Measurements from ENCODE around the gene TMEM259. TPM values are rescaled to one million over a fixed set of nuclear protein-coding genes. Genes with fewer than 3 reads are reported as not detected.

The TMEM259 gene
- total and polyA plus RNA-seq, 8 donors = 65.9 to 448 (median 90.0) TPM

- Histone ChIP-seq H3K4me3 (peak overlapping the region in 1 of 4 donors; percentile 30), H3K27me3 (peaks cover 0 to 13% (median 2%) of the 10 kb centered on the region in 4 donors), H3K36me3 (no peaks in the 10 kb centered on the region), H3K4me1 (no peaks in the 10 kb centered on the region), H3K9me3 (no peaks in the 10 kb centered on the region), H3K27ac (no peak overlapping the region)
- DNase-seq (peak in 1 of 6 donors; percentile 75), FAIRE-seq (no peak), ATAC-seq (no peak)
- TF ChIP-seq CTCF (IDR thresholded peaks at IDR 0.05) = no peak
- intact Hi-C loops (cut with DNase I) = no loop called here
- 5% methylated on average over 63 to 73 of the region's 73 CpGs for WGBS, 2 donors
Measured at GRCh38 chr19:1000591-1001537, 20.1 kb downstream of the TMEM259 start.

- H3K4me1 ChIP-seq = no peaks in the 10 kb centered on the region
- whole genome bisulfite sequencing, 2 donors = 2 to 3% methylated on average over 31 to 43 of the region's 43 CpGs
- H3K4me3 ChIP-seq = peak within 1 kb of the TSS in 1 of 4 donors; percentile 30
- TF ChIP-seq CTCF (IDR thresholded peaks at IDR 0.05) = peak in 3 of 4 donors; percentile 13 to 29 (median 21)
- DNase-seq (peak in 5 of 6 donors; percentile 48 to 82 (median 71)), ATAC-seq (peak; percentile 27 to 65 (median 40)), FAIRE-seq (no peak)
- intact Hi-C loops (cut with DNase I) = no loop called here
- H3K27ac ChIP-seq = no peak within 1 kb of the TSS
- H3K36me3 ChIP-seq = no peaks in the 10 kb centered on the region
- H3K9me3 ChIP-seq = no peaks in the 10 kb centered on the region
- H3K27me3 ChIP-seq = peaks cover 0 to 16% (median 2%) of the 10 kb centered on the region in 4 donors
Measured at GRCh38 chr19:1000095-1000494, 20.8 kb downstream of the TMEM259 start, which contains the start of gene GRIN3B. Gene GRIN3B (plus strand): TSS chr19:1000419. CDS start chr19:1000438, 19 bp downstream.

- no peak for DNase-seq
- Histone ChIP-seq H3K27me3 (peaks cover 0 to 16% (median 2%) of the 10 kb centered on the region in 4 donors), H3K4me3 (no peak overlapping the region), H3K4me1 (no peaks in the 10 kb centered on the region), H3K36me3 (no peaks in the 10 kb centered on the region), H3K27ac (no peak overlapping the region), H3K9me3 (no peaks in the 10 kb centered on the region)
- ATAC-seq = no peak
- TF ChIP-seq CTCF (IDR thresholded peaks at IDR 0.05) = no peak
- no peak for FAIRE-seq
- intact Hi-C loops (cut with DNase I) = no loop called here
- 45 to 56% methylated on average over 3 of the region's 3 CpGs for WGBS, 2 donors
Measured at GRCh38 chr19:999379-999719, 21.6 kb downstream of the TMEM259 start.

GRCh38 chr19:998064-998463, 22.9 kb downstream of the TMEM259 start:
- TF ChIP-seq CTCF (IDR thresholded peaks at IDR 0.05) = no peak
- DNase-seq (no peak), ATAC-seq (no peak), FAIRE-seq (no peak)
- no peaks in the 10 kb centered on the region for H3K4me1 ChIP-seq
- H3K27me3 ChIP-seq = peaks cover 0 to 16% (median 2%) of the 10 kb centered on the region in 4 donors
- no peak overlapping the region for H3K27ac ChIP-seq
- intact Hi-C loops (cut with DNase I) = no loop called here
- no peaks in the 10 kb centered on the region for H3K9me3 ChIP-seq
- H3K4me3 ChIP-seq = no peak overlapping the region
- no peaks in the 10 kb centered on the region for H3K36me3 ChIP-seq
- WGBS, 2 donors = 18 to 27% methylated on average over 6 of the region's 6 CpGs
